ENCODE results near the gene RTN4R.
"Not testable (repeated sequence)": the region's sequence is repeated elsewhere in the genome, so short reads cannot be mapped to it uniquely, and the experiment has no call there.

Gene RTN4R

DNA sequence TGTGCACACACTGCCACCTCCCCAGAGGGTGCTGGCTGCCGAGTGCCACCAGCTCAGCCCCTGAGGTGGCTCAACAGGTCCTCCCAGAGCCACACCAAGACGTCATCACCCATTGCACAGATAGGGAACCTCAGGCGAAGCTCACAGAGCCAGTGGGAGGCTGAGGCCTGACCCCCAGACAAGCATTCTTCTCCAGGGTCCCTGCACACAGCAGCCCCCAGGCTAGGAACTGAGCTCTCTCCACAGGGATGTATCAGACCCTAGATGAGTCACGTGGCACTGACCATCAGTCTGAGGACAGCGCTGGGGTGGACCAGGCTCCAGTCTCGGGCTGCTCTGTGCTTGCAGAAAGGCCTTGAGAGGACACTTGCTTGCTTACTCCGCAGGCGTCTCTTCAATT lies 1.6 kb upstream of the RTN4R start:
- DNase-seq, result not testable (repeated sequence)

DNA sequence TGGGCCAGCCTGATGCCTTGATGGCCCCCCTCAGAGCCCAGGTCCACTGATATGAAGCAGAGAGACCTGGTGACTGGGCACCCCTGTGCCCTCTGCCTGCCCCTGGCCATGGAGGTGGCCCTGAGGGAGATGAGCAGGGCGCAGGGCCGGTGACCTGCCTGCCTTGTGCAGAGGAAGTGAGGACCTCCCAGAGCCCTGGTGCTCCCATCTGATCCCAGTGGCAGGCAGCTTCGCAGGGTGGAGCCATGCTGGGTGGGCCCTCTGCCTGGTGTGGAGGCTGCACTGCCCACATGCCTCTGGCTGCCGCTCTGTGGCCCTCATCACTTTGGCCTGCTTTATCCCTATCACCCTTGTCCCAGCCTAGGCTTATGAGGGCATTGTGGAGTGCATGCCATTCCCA lies 1.1 kb upstream of the RTN4R start:
- DNase-seq, result not testable (repeated sequence)

- no peak for DNase-seq
Observed at GRCh38 chr22:20267441-20268278, 458 bp downstream of the RTN4R start.

DNA sequence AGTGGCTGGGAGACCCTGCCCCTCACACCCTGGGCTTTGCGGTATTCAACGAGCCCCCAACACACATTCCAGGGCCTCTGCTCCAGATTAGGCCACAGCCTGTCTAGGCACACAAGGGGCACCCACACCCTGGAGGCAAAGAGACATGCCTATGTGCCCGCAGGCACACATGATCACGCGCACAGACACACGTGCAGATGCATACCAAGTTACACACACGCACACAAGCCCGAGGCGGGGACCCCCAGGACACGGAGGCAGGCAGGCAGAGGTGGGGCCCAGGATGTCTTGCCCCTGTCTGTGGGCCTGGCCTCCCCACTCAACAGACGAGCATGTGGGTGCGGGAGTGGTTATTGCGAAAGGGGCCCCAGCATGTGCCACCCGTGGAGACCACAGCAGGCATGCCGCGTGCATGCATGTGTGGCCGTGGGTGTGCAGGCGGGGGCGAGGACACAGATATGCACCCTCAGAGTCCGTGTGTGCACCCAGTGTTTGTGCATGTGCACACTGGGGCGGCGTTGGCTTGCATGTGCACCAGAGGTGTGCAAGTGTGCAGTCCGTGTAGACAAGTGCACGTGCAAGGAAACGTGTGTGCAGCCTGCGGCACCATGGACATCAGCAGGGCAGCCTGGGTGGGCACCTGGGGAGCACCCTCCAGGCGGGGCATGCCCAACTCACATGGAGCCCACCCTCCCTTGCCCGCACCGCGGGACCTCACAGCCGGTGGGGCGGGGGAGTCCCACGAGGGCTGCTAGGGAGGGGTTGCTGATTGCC lies 1.3 kb downstream of the RTN4R start:
- DNase-seq, result not testable (repeated sequence)

DNA sequence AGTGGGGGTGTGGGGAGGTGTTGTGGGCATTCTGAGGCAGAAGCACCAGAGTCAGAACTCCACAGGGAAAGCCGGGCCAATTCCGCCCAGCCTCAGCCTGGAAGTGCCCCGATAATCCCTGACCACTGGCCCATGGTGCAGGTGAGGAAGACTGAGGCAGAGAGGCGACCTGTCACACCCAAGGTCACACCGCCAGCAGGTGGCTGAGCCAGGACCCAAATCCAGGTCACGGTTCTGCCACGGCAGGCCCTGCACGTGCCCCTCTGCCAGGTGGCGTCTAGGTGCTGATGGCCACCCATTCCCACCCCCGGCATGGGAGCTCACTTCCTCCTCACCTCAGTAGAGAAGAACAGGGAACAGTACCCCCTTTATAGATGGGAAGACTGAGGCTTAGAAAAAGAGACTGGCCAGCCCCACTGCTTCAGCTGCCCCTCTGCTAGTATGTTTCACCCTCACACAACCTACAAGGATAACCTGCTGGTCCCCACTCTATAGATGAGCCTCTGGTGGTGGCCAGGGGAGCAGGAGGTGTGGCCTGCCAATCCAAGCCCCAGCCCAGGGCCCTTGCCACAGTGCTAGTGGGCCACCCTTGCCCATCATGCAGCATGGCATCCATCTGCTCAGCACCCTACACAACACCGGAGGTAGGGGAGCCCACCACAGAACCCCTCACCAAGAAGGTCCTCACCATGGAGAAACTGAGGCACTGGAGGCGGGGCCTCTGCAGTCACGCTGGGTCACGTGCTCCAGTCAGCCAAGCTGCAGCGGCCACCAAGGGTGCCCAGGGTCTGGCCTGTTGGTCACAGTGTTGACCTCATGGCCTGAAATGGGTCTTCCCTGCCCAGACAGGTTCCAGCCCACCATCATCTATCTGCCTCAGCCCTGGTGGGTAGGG lies 2.1 kb downstream of the RTN4R start:
- not testable (repeated sequence) for DNase-seq

GRCh38 chr22:20264614-20265452 lies 3.3 kb downstream of the RTN4R start:
- DNase-seq, result no peak

DNA sequence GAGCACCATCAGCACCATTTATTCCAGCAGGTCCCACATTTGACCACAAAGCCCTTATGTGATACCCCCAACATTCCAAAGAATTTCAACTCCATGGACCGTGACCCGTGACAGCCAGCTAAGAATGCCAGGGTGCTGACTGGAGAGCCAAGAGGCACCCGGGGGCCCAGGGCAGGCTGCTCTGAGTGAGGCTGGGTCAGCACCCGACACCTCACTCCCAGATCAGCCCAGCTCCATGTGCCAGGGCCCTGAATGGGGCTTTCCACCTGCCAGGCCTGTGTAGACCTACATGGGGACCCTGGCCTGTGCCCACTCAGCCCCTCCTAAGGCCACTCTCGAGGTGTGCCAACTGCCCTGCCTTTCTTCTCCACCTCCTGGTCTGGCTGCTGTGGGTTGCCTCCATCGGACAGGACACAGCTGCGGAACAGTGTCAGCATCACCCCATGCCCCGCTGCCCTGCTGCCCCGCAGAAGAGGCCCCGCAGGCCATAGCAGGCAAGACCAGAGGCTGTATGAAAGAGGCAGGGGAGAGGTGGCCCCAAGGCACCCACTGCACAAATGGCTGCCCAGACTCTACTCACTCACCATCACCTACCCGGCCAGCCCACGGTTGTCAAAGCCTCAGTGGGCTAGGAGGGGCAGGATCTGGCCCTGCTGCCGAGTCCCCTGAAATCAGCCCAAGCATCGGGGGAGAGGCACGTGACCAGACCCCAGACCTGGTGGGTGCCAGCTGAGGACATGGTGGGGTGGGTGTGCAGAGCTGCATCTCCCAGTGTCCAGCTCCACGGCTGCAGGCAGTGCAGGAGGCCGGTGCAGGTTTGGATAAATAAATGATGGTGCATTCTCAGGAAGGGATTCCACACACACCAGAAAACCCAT lies 4.5 kb downstream of the RTN4R start:
- DNase-seq, result not testable (repeated sequence)

- DNase-seq, result no peak
Observed at GRCh38 chr22:20262582-20263147, 5.5 kb downstream of the RTN4R start.

GRCh38 chr22:20261848-20262581 lies 6.1 kb downstream of the RTN4R start:
- no peak for DNase-seq

DNA sequence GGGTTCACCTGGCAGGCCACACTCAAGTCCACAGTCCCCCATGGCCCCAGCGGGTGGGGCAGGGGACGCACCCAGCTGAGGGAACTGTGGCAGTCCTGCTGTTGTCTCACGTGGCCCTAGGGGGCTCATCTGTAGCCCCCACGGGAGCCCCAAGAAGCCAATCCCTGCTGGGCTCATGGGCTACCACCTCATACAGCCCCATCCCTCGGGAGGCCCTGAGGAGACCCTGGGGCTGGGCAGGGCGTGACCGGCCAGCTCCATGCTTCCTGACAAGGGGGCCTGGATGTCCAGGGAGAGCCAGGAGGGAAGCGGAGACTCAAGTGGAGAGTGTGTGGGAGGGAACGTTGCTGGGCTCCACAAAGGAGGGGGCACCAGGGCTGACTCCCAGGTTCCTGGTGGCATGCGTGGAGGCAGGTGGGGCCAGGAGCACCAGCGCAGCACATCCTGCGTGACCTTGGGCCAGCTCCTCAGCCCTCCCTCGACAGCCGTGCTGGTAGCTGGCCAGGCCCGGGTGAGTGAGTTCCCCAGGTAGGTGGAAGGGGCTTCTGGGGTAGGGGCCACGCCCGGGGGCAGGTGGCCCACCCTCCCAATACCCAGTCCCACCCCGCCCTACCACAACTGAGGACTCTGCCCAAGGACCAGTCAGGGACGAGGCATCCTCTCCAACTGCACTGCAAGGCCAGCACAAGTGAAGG lies 7.9 kb downstream of the RTN4R start:
- DNase-seq, result no peak

GRCh38 chr22:20259327-20259688 lies 8.8 kb downstream of the RTN4R start:
- no peak for DNase-seq

- no peak for DNase-seq
Observed at GRCh38 chr22:20258584-20259326, 9.4 kb downstream of the RTN4R start.

- DNase-seq, result no peak
Observed at GRCh38 chr22:20258021-20258299, 10.2 kb downstream of the RTN4R start.

- DNase-seq, result no peak
Observed at GRCh38 chr22:20257212-20258020, 10.7 kb downstream of the RTN4R start.

DNA sequence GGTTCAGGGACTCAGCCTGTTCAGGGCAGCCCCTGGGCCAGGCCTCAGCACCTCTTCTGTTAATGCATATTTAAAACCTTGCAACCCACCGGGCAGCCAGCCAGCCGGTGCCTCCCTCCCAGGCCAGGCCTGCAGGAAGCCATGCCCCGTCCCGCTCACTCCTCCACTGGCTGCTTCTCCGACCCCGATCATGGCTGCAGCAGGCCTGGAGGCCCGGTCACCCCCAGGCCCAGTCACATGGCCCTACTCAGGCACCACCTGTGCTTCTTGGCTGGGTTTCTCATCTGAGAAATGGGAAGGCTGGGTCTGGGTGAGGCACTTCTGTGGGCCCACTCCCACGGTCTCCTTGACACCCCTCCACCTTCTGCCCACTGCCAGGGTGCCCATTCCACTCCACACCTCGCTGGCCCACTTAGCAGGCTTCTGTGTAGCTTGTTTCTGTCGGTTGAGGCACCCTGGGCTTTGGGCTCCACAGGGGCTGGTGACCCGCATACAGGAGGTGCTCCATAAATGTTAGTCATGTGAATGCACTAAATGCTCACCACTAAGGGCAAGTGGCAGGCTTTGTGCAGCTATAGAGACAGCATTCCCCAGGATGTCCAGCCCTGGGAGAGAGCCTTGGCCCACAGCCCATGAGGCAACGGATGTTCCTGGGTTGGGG lies 11.4 kb downstream of the RTN4R start:
- DNase-seq, result no peak

DNA sequence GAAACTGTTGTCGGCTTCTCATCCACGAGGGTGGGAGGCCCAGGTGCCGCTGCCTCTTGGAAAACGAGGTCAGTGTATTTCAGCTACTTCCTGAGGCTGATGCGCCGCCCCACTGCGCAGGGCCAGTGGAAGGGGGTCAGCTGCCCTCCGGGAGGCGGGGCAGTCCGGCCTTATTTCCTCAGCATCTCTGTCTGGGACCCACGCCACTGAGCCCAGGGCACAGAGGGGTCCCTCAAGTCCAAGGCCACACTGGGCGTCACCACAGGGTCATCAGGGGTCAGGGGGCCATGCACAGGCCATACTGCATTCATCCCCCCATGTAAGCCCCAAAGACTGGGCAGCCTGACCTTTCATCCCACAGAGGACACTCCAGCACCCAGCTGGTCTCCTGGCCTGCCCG lies 12.1 kb downstream of the RTN4R start:
- DNase-seq, result no peak

Measured in NCI-H2227 treated with DMSO at 0.1 percent for 48 hours (cell line).